ENCODE data around the gene PLAC9.

GRCh38 chr10:80184291-80184690 lies 51.8 kb downstream of the PLAC9 start:
- no peak for TF ChIP-seq CTCF (IDR thresholded peaks at IDR 0.05; ENCODE audit: insufficient read depth, low read length, poor library complexity, severe bottlenecking)
- TF ChIP-seq EZH2phosphoT487 (conservative IDR thresholded peaks at IDR 0.05; ENCODE audit: low read length), result no peak

Measured in SU-DHL-6 (cell line).